Urinary bladder (tissue), 4 donors: ENCODE data around the gene ACTR1A. TPM values are rescaled to one million over a fixed set of nuclear protein-coding genes. Genes with fewer than 3 reads are reported as not detected.

Experiments
- DNase-seq: peaks from one replicate; pipeline ENCODE4 v3.0.0-alpha.2; 2015; ENCODE audit errors: extremely low spot score
- H3K27ac ChIP-seq: one replicate; pipeline ENCODE4 v1.5.1; 2013; ENCODE audit warnings: low read depth, mild to moderate bottlenecking, moderate library complexity
- H3K36me3 ChIP-seq: one replicate; pipeline ENCODE4 v1.6.1; 2013; ENCODE audit warnings: mild to moderate bottlenecking, moderate library complexity; ENCODE audit not compliant: insufficient read depth
- H3K4me1 ChIP-seq: one replicate; pipeline ENCODE4 v1.6.1; 2013; ENCODE audit warnings: mild to moderate bottlenecking, moderate library complexity; ENCODE audit not compliant: insufficient read depth
- H3K4me3 ChIP-seq: one replicate; pipeline ENCODE4 v1.5.1; 2013; ENCODE audit warnings: low read depth, low read length
- WGBS: extraction: QIAGEN DNeasy Blood & Tissue Kit; methylation state at CpG from one replicate; pipeline ENCODE4 v1.1.7; 2013; 5-methylcytosine and 5-hydroxymethylcytosine counted together
- polyA plus RNA-seq: library from polyadenylated mRNA; stranded (reverse); fragments of 200-250 nt; gene quantifications from one replicate; pipeline ENCODE4 v1.2.3, GENCODE V29; 2013
- total RNA-seq: library from RNA; depleted of rRNA; stranded (reverse); fragments of >200 nt; gene quantifications from one replicate; pipeline ENCODE4 v1.2.3, GENCODE V29; 2014
- donor health status: healthy with polysubstance abuse.
- donor health status: healthy.

The ACTR1A gene
- total and polyA plus RNA-seq, 2 donors: 64.7 to 111 TPM

- 91% methylated on average over 13 of the region's 13 CpGs for WGBS
- no peaks in the 10 kb centered on the region for H3K4me1 ChIP-seq
- no peak overlapping the region for H3K27ac ChIP-seq
- DNase-seq: no peak
- no peaks in the 10 kb centered on the region for H3K36me3 ChIP-seq
- H3K4me3 ChIP-seq: no peak overlapping the region
Measured at GRCh38 chr10:102534333-102534732, 31.8 kb upstream of the ACTR1A start.

- H3K4me3 ChIP-seq: no peak overlapping the region
- no peak for DNase-seq
- WGBS: 81% methylated on average over 2 of the region's 2 CpGs
- no peaks in the 10 kb centered on the region for H3K36me3 ChIP-seq
- H3K4me1 ChIP-seq: no peaks in the 10 kb centered on the region
- no peak overlapping the region for H3K27ac ChIP-seq
Measured at GRCh38 chr10:102527546-102527945, 25.0 kb upstream of the ACTR1A start.

GRCh38 chr10:102524746-102525145 is 22.2 kb upstream of the ACTR1A start:
- no peak overlapping the region for H3K27ac ChIP-seq
- 82% methylated on average over 4 of the region's 4 CpGs for WGBS
- no peaks in the 10 kb centered on the region for H3K4me1 ChIP-seq
- no peaks in the 10 kb centered on the region for H3K36me3 ChIP-seq
- no peak overlapping the region for H3K4me3 ChIP-seq
- DNase-seq: no peak

- DNase-seq: no peak
- Histone ChIP-seq H3K4me1 (no peaks in the 10 kb centered on the region), H3K27ac (no peak overlapping the region)
Measured at GRCh38 chr10:102523250-102524029, 20.9 kb upstream of the ACTR1A start.

GRCh38 chr10:102522874-102523249 is 20.4 kb upstream of the ACTR1A start:
- no peaks in the 10 kb centered on the region for H3K36me3 ChIP-seq
- 100% methylated on average over 1 of the region's 1 CpG for WGBS
- no peak overlapping the region for H3K27ac ChIP-seq

More at GRCh38 chr10:102523250-102524029, 20.9 kb upstream of the ACTR1A start:
- Histone ChIP-seq H3K36me3 (no peaks in the 10 kb centered on the region), H3K4me3 (no peak overlapping the region)
- 77% methylated on average over 7 of the region's 7 CpGs for WGBS

GRCh38 chr10:102519246-102519825 is 16.8 kb upstream of the ACTR1A start:
- Histone ChIP-seq H3K4me1 (no peaks in the 10 kb centered on the region), H3K4me3 (no peak overlapping the region), H3K36me3 (no peaks in the 10 kb centered on the region), H3K27ac (no peak overlapping the region)
- DNase-seq: no peak
- 87% methylated on average over 12 of the region's 12 CpGs for WGBS

More at GRCh38 chr10:102522874-102523249, 20.4 kb upstream of the ACTR1A start:
- no peak for DNase-seq
- H3K4me1 ChIP-seq: no peaks in the 10 kb centered on the region
- H3K4me3 ChIP-seq: no peak overlapping the region

GRCh38 chr10:102517553-102517952 is 15.0 kb upstream of the ACTR1A start:
- DNase-seq: no peak
- Histone ChIP-seq H3K4me3 (no peak overlapping the region), H3K36me3 (no peaks in the 10 kb centered on the region), H3K27ac (no peak overlapping the region), H3K4me1 (no peaks in the 10 kb centered on the region)
- WGBS: 65% methylated on average over 3 of the region's 3 CpGs

- H3K36me3 ChIP-seq: no peaks in the 10 kb centered on the region
- no peak for DNase-seq
- no peak overlapping the region for H3K4me3 ChIP-seq
- H3K4me1 ChIP-seq: no peaks in the 10 kb centered on the region
- WGBS: 98% methylated on average over 3 of the region's 3 CpGs
- H3K27ac ChIP-seq: no peak overlapping the region
Measured at GRCh38 chr10:102515724-102516123, 13.2 kb upstream of the ACTR1A start.

GRCh38 chr10:102514487-102515311 is 12.2 kb upstream of the ACTR1A start:
- no peak for DNase-seq
- no peaks in the 10 kb centered on the region for H3K36me3 ChIP-seq
- no peaks in the 10 kb centered on the region for H3K4me1 ChIP-seq
- WGBS: 85% methylated on average over 12 of the region's 12 CpGs
- H3K27ac ChIP-seq: no peak overlapping the region
- no peak overlapping the region for H3K4me3 ChIP-seq

GRCh38 chr10:102511583-102512274 is 9.2 kb upstream of the ACTR1A start:
- DNase-seq: no peak
- Histone ChIP-seq H3K4me1 (no peaks in the 10 kb centered on the region), H3K36me3 (no peaks in the 10 kb centered on the region), H3K27ac (no peak overlapping the region), H3K4me3 (no peak overlapping the region)
- WGBS: 83% methylated on average over 6 of the region's 6 CpGs

GRCh38 chr10:102509387-102509786 is 6.9 kb upstream of the ACTR1A start:
- Histone ChIP-seq H3K4me3 (no peak overlapping the region), H3K27ac (no peak overlapping the region), H3K36me3 (no peaks in the 10 kb centered on the region), H3K4me1 (no peaks in the 10 kb centered on the region)
- DNase-seq: no peak
- WGBS: 71% methylated on average over 2 of the region's 2 CpGs

- H3K4me3 ChIP-seq: no peak overlapping the region
- WGBS: 88% methylated on average over 1 of the region's 1 CpG
- no peaks in the 10 kb centered on the region for H3K4me1 ChIP-seq
- no peak for DNase-seq
- H3K36me3 ChIP-seq: no peaks in the 10 kb centered on the region
- no peak overlapping the region for H3K27ac ChIP-seq
Measured at GRCh38 chr10:102508506-102508905, 6.0 kb upstream of the ACTR1A start.

GRCh38 chr10:102507521-102507920 is 5.0 kb upstream of the ACTR1A start:
- 78% methylated on average over 3 of the region's 3 CpGs for WGBS
- DNase-seq: no peak
- Histone ChIP-seq H3K4me3 (no peak overlapping the region), H3K27ac (no peak overlapping the region), H3K36me3 (no peaks in the 10 kb centered on the region), H3K4me1 (no peaks in the 10 kb centered on the region)
